Fibroblast of skin of abdomen (primary cell): ENCODE data around the gene AANAT.

ENCODE experiments used
- DNase-seq: peaks from one replicate; pipeline ENCODE4 v3.0.0-alpha.2; 2013

AANAT gene

GRCh38 chr17:76469076-76469990, 1.9 kb downstream of the AANAT start:
- no peak for DNase-seq

GRCh38 chr17:76469991-76470739, 2.8 kb downstream of the AANAT start:
- no peak for DNase-seq

DNA sequence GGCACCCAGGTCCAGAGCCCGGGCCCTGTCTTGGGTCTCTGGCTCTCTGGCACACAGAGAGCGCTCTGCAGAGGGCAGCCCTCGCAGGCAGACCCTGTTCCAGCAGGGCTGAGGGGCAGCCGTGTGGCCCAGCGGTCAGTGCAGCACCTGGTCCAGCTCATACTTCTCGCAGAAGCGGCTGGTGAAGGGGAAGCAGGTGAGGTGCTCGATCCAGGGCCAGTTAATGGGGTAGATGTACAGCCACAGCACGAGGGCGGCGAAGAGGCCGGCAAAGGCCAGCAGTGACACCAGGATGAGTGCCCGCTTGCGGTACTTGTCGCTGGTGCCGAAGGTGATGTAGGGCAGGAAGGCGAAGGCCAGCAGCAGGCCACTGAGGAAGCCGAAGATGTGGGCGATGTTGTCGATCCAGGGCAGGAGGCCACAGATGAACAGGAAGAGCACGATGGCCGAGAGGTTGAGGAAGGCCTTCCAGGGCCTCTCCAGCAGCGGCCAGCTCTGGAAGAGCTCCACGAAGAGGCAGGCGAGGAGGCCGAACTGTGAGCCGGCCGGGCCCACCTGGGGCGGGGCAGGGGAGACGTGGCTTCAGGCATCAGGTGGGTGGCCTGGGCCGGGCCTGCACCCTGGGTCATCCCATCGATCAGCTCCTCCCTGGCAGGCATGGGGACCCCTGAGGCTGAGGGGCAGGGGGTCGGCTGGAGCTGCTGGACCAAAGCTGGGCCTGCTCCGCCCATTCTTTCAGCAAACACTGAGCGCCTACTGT, 4.3 kb downstream of the AANAT start:
- no peak for DNase-seq

GRCh38 chr17:76472258-76472645, 4.8 kb downstream of the AANAT start:
- DNase-seq: no peak

DNA sequence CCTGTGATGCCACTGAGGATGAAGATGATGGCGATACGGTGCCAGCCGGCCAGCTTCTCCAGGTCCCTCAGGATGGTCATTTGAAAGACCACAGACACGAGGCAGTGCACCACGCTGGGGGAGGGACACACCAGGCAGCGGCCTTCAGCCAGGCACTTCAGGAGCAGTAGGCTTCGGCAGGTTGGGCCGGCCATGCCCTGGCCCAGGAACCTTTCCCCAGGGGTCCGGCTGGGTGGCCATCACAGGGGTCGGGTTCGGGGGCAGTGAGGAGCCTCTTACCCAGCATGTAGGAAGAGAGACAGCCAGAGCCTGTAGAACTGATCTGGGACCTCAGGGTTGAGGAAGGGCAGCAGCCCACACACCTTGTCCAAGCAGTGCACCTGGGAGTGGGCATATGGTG, 5.3 kb downstream of the AANAT start:
- DNase-seq: no peak

GRCh38 chr17:76473541-76473985, 6.2 kb downstream of the AANAT start:
- DNase-seq: no peak

GRCh38 chr17:76474238-76474637, 6.8 kb downstream of the AANAT start:
- no peak for DNase-seq

GRCh38 chr17:76474894-76475293, 7.5 kb downstream of the AANAT start:
- no peak for DNase-seq

DNA sequence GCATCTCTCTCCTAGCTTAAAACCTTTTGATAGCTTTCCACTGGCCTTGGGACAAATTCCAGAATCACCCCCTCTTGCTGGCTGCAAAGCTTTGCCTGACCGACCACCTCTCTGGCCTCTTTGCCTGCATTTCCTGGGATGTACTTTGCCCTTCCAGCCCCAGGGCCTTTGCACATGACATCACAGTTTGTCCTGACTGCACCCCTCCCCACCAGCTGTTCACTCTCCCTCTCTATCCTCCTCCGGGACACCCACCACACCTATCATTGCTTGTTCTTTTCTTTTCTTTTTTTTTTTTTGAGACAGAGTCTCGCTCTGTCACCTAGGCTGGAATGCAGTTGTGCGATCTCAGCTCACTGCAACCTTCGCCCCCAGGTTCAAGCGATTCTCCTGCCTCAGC, 7.9 kb downstream of the AANAT start:
- no peak for DNase-seq

GRCh38 chr17:76476736-76477135, 9.3 kb downstream of the AANAT start:
- DNase-seq: no peak

- no peak for DNase-seq
Measured at GRCh38 chr17:76477576-76477975, 10.2 kb downstream of the AANAT start.

DNA sequence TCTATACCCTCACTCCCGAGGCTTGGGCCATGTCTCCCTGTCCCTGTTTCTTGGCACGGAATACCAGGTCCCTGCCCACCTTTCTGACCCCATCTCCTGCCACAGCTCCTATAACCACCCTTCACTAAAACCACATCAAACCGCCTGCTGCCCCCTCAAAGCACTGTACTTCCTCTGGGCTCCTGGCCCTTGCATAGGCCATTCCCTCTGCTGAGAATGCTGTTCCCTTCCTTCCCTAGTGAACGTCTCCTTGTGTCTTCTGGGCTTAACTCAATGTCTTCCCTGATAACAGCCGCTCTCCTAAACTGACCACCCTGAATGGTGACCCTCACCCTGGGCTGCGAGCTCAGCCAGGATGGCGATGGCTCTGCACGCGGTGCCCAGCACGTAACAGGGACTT, 10.7 kb downstream of the AANAT start:
- DNase-seq: no peak

- DNase-seq: no peak
Measured at GRCh38 chr17:76478730-76479514, 11.5 kb downstream of the AANAT start.

GRCh38 chr17:76479515-76480060, 12.2 kb downstream of the AANAT start:
- DNase-seq: no peak

DNA sequence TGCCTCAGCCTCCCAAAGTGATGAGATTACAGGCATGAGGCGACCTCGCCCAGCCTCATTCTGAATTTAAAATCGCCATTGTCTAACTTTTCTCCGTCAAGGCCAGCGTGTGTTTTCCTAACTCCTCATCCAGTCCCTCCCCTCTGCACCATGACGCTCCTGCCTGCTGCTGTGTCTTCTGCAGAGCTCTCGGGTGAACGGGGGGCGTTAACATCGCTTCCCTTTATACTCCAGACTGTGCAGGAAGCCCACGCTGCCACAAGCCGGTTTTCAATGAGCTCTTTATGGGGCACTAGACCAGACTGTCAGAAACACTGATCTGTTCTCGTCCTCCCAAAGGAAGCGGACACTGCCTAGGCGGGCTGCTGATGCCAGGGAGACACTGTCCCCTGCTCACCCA, 13.2 kb downstream of the AANAT start:
- peak; percentile 21 for DNase-seq

DNA sequence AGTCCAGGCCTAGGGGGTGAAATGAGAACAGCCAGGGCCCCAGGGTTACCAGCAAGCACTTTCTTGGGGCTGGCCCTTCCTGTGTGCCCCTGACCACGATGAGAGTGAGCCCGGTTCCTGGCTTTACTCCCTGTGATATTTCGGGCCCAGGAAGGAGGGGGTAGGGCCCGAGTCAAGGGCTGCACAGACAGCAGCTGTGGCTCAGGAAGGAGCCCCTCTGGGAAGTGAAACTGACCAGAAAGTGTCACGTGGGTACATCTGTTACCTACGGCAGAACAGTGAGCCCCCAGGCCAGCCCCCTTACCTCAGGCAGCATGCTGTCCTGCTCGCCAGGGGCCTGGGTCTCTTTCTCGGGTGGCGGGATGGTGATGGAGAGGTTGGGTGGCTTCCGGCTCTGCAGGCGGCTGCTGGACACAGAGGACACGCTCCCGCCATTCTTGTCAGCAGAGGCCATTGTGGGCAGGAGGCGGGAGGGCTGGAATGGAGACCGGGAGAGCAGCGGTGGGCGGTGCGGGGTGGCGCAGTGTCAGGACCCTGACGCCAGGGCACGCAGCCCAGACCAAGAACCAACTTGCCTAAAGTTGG, 13.8 kb downstream of the AANAT start:
- no peak for DNase-seq

DNA sequence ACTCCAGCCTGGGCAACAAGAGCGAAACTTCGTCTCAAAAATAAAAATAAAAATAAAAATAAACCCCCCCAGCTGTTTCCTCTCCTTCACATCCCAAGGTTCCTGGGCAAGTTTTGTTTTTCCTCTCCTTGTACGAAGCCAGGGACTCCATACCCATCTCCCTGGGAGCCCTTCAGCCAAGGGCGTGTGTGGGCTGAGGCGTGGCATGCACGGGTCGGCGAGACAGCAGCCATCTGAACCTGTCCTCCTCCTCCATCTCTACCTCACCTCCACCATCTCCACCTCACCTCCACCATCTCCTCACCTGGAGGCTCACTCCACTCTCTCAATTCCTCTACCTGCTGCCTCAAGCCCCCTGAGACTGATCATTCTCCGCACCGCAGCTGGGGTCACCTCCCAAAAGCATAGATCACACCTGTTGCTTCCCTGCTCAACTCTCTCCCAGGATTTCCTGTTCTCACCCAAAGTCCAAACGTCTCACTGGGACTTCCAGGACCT, 16.9 kb downstream of the AANAT start:
- DNase-seq: no peak

DNA sequence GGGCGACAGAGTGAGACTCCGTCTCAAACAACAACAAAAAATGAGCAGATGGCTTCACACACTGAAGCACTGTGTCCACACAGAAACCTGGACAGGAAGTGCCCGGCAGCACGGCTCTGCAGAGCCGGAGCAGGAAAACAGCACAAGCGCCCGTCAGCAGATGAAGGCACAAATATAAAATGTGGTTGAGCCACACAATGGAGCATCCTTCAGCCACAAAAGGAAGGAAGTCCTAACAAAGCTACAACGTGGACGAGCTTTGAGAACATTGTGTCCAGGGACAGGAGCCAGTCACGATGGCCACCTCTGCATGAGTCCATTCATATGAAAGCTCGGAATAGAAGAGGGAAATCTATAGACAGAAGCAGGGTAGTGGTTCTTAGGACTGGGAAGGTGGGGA, 18.2 kb downstream of the AANAT start:
- DNase-seq: no peak

DNA sequence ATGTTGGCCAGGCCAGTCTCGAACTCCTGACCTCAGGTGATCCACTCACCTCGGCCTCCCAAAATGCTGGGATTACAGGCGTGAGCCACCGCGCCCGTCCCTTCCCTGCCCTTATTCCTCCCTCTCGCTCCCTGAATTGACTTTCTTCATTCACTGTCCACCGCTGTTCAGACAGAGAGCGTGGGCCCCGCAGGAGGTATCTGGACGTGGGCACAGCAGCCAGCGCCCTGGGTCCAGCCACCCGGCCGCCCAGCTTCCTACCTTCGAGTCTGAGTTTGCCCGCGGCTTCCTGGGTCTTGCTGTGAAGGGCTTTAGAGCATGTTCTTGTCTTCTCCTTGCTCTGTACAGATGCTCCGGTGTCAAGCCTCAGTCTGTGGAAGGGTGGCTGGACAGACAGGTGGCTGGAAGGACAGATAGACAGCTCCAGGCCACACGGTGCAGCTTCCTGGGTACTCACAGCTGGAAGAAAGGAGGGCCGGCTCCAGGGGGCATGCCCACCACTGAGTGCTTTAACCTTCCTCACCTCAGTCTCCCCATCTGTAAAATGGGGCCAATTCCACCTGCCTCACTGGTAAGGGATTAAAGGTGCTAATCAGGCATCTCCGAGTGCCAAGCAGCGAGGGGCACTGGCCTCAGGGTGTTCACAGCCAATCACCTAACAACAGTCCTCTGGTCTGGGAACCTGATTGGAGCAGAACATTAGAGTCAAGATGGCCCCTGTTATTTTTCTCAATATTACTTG, 20.2 kb downstream of the AANAT start:
- DNase-seq: no peak

GRCh38 chr17:76490112-76490710, 22.8 kb downstream of the AANAT start:
- no peak for DNase-seq
